Activated CD4-positive, alpha-beta T cell treated with anti-CD3 and anti-CD28 coated beads, Interleukin-2, amount 10 ng/mL, durations not matched to agents 24 days and 14 days (primary cell): ENCODE measurements around the gene LIN54. TPM values are rescaled to one million over a fixed set of nuclear protein-coding genes. Genes with fewer than 3 reads are reported as not detected.
A peak's percentile ranks its signal among the peaks of the same experiment; 100 is the strongest.
"Not testable (repeated sequence)": the region's sequence is repeated elsewhere in the genome, so short reads cannot be mapped to it uniquely, and the experiment has no call there.

ENCODE experiments used
- DNase-seq: peaks from one replicate; pipeline ENCODE4 v3.0.0; 2022
- H3K27ac Mint-ChIP-seq: one replicate; pipeline ENCODE4 v1.8.0; 2022; ENCODE audit warnings: mild to moderate bottlenecking, mixed read lengths
- H3K27me3 Mint-ChIP-seq: one replicate; pipeline ENCODE4 v1.8.0; 2022; ENCODE audit warnings: mixed read lengths
- H3K36me3 Mint-ChIP-seq: one replicate; pipeline ENCODE4 v1.8.0; 2022; ENCODE audit warnings: low read depth, mild to moderate bottlenecking, mixed read lengths
- H3K4me1 Mint-ChIP-seq: one replicate; pipeline ENCODE4 v1.8.0; 2021; ENCODE audit warnings: mixed read lengths
- H3K4me3 Mint-ChIP-seq: one replicate; pipeline ENCODE4 v1.8.0; 2022; ENCODE audit warnings: mild to moderate bottlenecking, moderate library complexity, mixed read lengths
- H3K9me3 Mint-ChIP-seq: one replicate; pipeline ENCODE4 v1.8.0; 2021; ENCODE audit warnings: mixed read lengths
- intact Hi-C: fragments of 100-400 bp; cut with micrococcal nuclease; formaldehyde crosslinking; loops from one replicate; pipeline ENCODE4 v1.15.1; 2023
- total RNA-seq: library from RNA; stranded (reverse); gene quantifications from 2 replicates; pipeline ENCODE4 v1.2.3, GENCODE V29; 2022

LIN54 gene
- total RNA-seq, 1 donor from 2014 or later = 25.4 TPM

GRCh38 chr4:83002329-83002728 lies 8.3 kb downstream of the LIN54 start:
- Mint-ChIP-seq H3K27ac (no peak overlapping the region), H3K27me3 (no peaks in the 10 kb centered on the region), H3K9me3 (no peaks in the 10 kb centered on the region), H3K36me3 (peaks cover 21% of the 10 kb centered on the region), H3K4me1 (peaks cover 17% of the 10 kb centered on the region), H3K4me3 (no peak overlapping the region)
- DNase-seq = peak; percentile 40
- intact Hi-C loops = no loop called here

GRCh38 chr4:82998898-82999297 lies 11.7 kb downstream of the LIN54 start:
- H3K27ac Mint-ChIP-seq = no peak overlapping the region
- no peaks in the 10 kb centered on the region for H3K9me3 Mint-ChIP-seq
- peaks cover 18% of the 10 kb centered on the region for H3K36me3 Mint-ChIP-seq
- H3K27me3 Mint-ChIP-seq = no peaks in the 10 kb centered on the region
- DNase-seq = no peak
- no peak overlapping the region for H3K4me3 Mint-ChIP-seq
- intact Hi-C loops = no loop called here
- H3K4me1 Mint-ChIP-seq = peaks cover 8% of the 10 kb centered on the region

GRCh38 chr4:82994834-82995233 lies 15.8 kb downstream of the LIN54 start:
- peak; percentile 16 for DNase-seq
- intact Hi-C loops = no loop called here
- H3K4me1 Mint-ChIP-seq = peaks cover 19% of the 10 kb centered on the region

GRCh38 chr4:82989575-82990429 lies 20.8 kb downstream of the LIN54 start:
- DNase-seq = peak; percentile 78
- Mint-ChIP-seq H3K4me3 (peak overlapping the region; percentile 66), H3K27me3 (no peaks in the 10 kb centered on the region), H3K9me3 (no peaks in the 10 kb centered on the region), H3K36me3 (peaks cover 11% of the 10 kb centered on the region), H3K4me1 (peaks cover 29% of the 10 kb centered on the region), H3K27ac (peak overlapping the region; percentile 89)
- intact Hi-C loops = loop anchor here (2.0 kb wide), 1 partner anchor 21 kb away; the partner anchor contains the start of gene LIN54

More at GRCh38 chr4:82994834-82995233, 15.8 kb downstream of the LIN54 start:
- Mint-ChIP-seq H3K36me3 (peaks cover 3% of the 10 kb centered on the region), H3K4me3 (no peak overlapping the region), H3K9me3 (no peaks in the 10 kb centered on the region), H3K27ac (no peak overlapping the region), H3K27me3 (no peaks in the 10 kb centered on the region)

- no peaks in the 10 kb centered on the region for H3K27me3 Mint-ChIP-seq
- no peak overlapping the region for H3K4me3 Mint-ChIP-seq
- peaks cover 37% of the 10 kb centered on the region for H3K4me1 Mint-ChIP-seq
- intact Hi-C loops = loop anchor here (2.0 kb wide), 1 partner anchor 22 kb away; the partner anchor contains the start of gene LIN54
- H3K36me3 Mint-ChIP-seq = peaks cover 21% of the 10 kb centered on the region
- no peaks in the 10 kb centered on the region for H3K9me3 Mint-ChIP-seq
- no peak overlapping the region for H3K27ac Mint-ChIP-seq
- DNase-seq = peak; percentile 11
Observed at GRCh38 chr4:82988323-82988832, 22.2 kb downstream of the LIN54 start.

GRCh38 chr4:82987519-82987918 lies 23.1 kb downstream of the LIN54 start:
- intact Hi-C loops, H3K27ac Mint-ChIP-seq, H3K27me3 Mint-ChIP-seq, H3K4me3 Mint-ChIP-seq, H3K9me3 Mint-ChIP-seq: not testable (repeated sequence)
- peak; percentile 41 for DNase-seq
- Mint-ChIP-seq H3K36me3 (peaks cover 24% of the 10 kb centered on the region), H3K4me1 (peaks cover 37% of the 10 kb centered on the region)

GRCh38 chr4:82984459-82984858 lies 26.2 kb downstream of the LIN54 start:
- DNase-seq = peak; percentile 65

GRCh38 chr4:82983444-82983843 lies 27.2 kb downstream of the LIN54 start:
- Mint-ChIP-seq H3K9me3 (no peaks in the 10 kb centered on the region), H3K4me3 (no peak overlapping the region), H3K27me3 (no peaks in the 10 kb centered on the region), H3K36me3 (peaks cover 29% of the 10 kb centered on the region), H3K4me1 (peaks cover 16% of the 10 kb centered on the region), H3K27ac (no peak overlapping the region)
- peak; percentile 13 for DNase-seq
- intact Hi-C loops = no loop called here

More at GRCh38 chr4:82984459-82984858, 26.2 kb downstream of the LIN54 start:
- no peaks in the 10 kb centered on the region for H3K27me3 Mint-ChIP-seq
- intact Hi-C loops = no loop called here
- H3K27ac Mint-ChIP-seq = peak overlapping the region; percentile 78
- H3K4me3 Mint-ChIP-seq = no peak overlapping the region
- peaks cover 31% of the 10 kb centered on the region for H3K36me3 Mint-ChIP-seq
- H3K4me1 Mint-ChIP-seq = peaks cover 22% of the 10 kb centered on the region
- H3K9me3 Mint-ChIP-seq = no peaks in the 10 kb centered on the region

- Mint-ChIP-seq H3K27me3 (no peaks in the 10 kb centered on the region), H3K9me3 (no peaks in the 10 kb centered on the region), H3K4me1 (peaks cover 16% of the 10 kb centered on the region), H3K36me3 (peaks cover 32% of the 10 kb centered on the region), H3K4me3 (no peak overlapping the region), H3K27ac (no peak overlapping the region)
- intact Hi-C loops = no loop called here
- no peak for DNase-seq
Observed at GRCh38 chr4:82981138-82981537, 29.5 kb downstream of the LIN54 start.

- no peak overlapping the region for H3K27ac Mint-ChIP-seq
- no peaks in the 10 kb centered on the region for H3K27me3 Mint-ChIP-seq
- DNase-seq = peak; percentile 13
- H3K9me3 Mint-ChIP-seq = peaks cover 4% of the 10 kb centered on the region
- intact Hi-C loops = no loop called here
- peaks cover 41% of the 10 kb centered on the region for H3K36me3 Mint-ChIP-seq
- no peak overlapping the region for H3K4me3 Mint-ChIP-seq
- H3K4me1 Mint-ChIP-seq = peaks cover 5% of the 10 kb centered on the region
Observed at GRCh38 chr4:82975792-82976191, 34.8 kb downstream of the LIN54 start.

- Mint-ChIP-seq H3K27me3 (no peaks in the 10 kb centered on the region), H3K36me3 (peaks cover 56% of the 10 kb centered on the region), H3K4me1 (peaks cover 7% of the 10 kb centered on the region), H3K27ac (no peak overlapping the region), H3K9me3 (no peaks in the 10 kb centered on the region), H3K4me3 (no peak overlapping the region)
- intact Hi-C loops = no loop called here
- no peak for DNase-seq
Observed at GRCh38 chr4:82969414-82969813, 41.2 kb downstream of the LIN54 start.

GRCh38 chr4:82968972-82969371 lies 41.7 kb downstream of the LIN54 start:
- Mint-ChIP-seq H3K4me3 (no peak overlapping the region), H3K27ac (no peak overlapping the region), H3K4me1 (peaks cover 7% of the 10 kb centered on the region), H3K27me3 (no peaks in the 10 kb centered on the region), H3K9me3 (no peaks in the 10 kb centered on the region), H3K36me3 (peaks cover 57% of the 10 kb centered on the region)
- DNase-seq = no peak
- intact Hi-C loops = no loop called here

- intact Hi-C loops = no loop called here
Observed at GRCh38 chr4:82965763-82966162, 44.9 kb downstream of the LIN54 start.

GRCh38 chr4:82957045-82957444 lies 53.6 kb downstream of the LIN54 start:
- Mint-ChIP-seq H3K4me1 (peaks cover 13% of the 10 kb centered on the region), H3K27ac (peak overlapping the region; percentile 0), H3K9me3 (no peaks in the 10 kb centered on the region)

More at GRCh38 chr4:82965763-82966162, 44.9 kb downstream of the LIN54 start:
- DNase-seq = peak; percentile 45
- H3K36me3 Mint-ChIP-seq = peaks cover 57% of the 10 kb centered on the region
- no peaks in the 10 kb centered on the region for H3K27me3 Mint-ChIP-seq
- H3K4me3 Mint-ChIP-seq = no peak overlapping the region
- H3K9me3 Mint-ChIP-seq = no peaks in the 10 kb centered on the region
- H3K4me1 Mint-ChIP-seq = peaks cover 10% of the 10 kb centered on the region
- no peak overlapping the region for H3K27ac Mint-ChIP-seq

More at GRCh38 chr4:82957045-82957444, 53.6 kb downstream of the LIN54 start:
- peak; percentile 51 for DNase-seq
- Mint-ChIP-seq H3K4me3 (no peak overlapping the region), H3K36me3 (peaks cover 33% of the 10 kb centered on the region), H3K27me3 (no peaks in the 10 kb centered on the region)
- intact Hi-C loops = loop anchor here (2.0 kb wide), 1 partner anchor 56 kb away; no protein-coding TSS in a partner anchor
